Neural crest cell (in vitro differentiated cells): Measurements from ENCODE around the gene PICK1. TPM values are rescaled to one million over a fixed set of nuclear protein-coding genes. Genes with fewer than 3 reads are reported as not detected.

Experiments
- DNase-seq: peaks from one replicate; pipeline ENCODE4 v3.0.0; 2021; ENCODE audit warnings: low read depth, mixed read lengths, low spot score
- H3K27ac Mint-ChIP-seq: one replicate; pipeline ENCODE4 v1.8.0; 2021; ENCODE audit warnings: mild to moderate bottlenecking, mixed read lengths; ENCODE audit not compliant: unreplicated experiment
- H3K27me3 Mint-ChIP-seq: 2 replicates; pipeline ENCODE4 v1.8.0; 2021; ENCODE audit warnings: low read depth, mild to moderate bottlenecking, mixed read lengths
- H3K36me3 Mint-ChIP-seq: 2 replicates; pipeline ENCODE4 v1.8.0; 2021; ENCODE audit warnings: low read depth, mild to moderate bottlenecking, mixed read lengths
- H3K4me1 Mint-ChIP-seq: 2 replicates; pipeline ENCODE4 v1.8.0; 2021; ENCODE audit warnings: mixed read lengths
- H3K4me3 Mint-ChIP-seq: one replicate; pipeline ENCODE4 v1.8.0; 2021; ENCODE audit warnings: mild to moderate bottlenecking, mixed read lengths
- H3K9me3 Mint-ChIP-seq: 2 replicates; pipeline ENCODE4 v1.8.0; 2021; ENCODE audit warnings: mixed read lengths
- CTCF ChIP-seq: fragments of 200-600 bp; sonication (generic); conservative IDR thresholded peaks from 2 replicates; pipeline ENCODE4 v1.5.0; 2021; ENCODE audit warnings: antibody characterized with exemption, mild to moderate bottlenecking
- total RNA-seq: library from RNA; stranded (reverse); gene quantifications from 2 replicates; pipeline ENCODE4 v1.2.1, GENCODE V29; 2021

The PICK1 gene
- total RNA-seq, 1 donor from 2014 or later: 24.0 TPM

DNA sequence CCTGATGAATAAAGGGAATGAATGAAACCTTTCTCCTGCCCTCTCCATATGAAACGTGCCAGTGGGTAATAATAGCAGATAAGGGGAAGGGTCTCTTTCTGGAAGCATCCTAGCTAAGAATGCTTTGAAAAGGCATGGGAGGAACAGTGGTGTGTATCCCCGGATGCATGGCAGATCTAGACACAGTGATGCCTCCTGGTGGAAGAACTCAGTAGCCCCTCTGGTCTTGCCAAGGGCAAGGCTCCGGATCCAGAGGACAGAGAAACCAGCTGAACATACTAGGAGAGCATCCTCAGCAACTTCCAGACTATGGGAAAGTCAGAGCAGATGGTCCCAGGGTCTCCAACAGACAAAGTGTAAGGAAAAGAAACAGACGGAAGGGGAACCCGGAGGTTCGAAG lies 46.9 kb downstream of the PICK1 start:
- H3K9me3 Mint-ChIP-seq: no peaks in the 10 kb centered on the region
- TF ChIP-seq CTCF: peak; percentile 40
- H3K36me3 Mint-ChIP-seq: no peaks in the 10 kb centered on the region
- peaks cover 14% of the 10 kb centered on the region for H3K4me1 Mint-ChIP-seq
- peaks cover 4% of the 10 kb centered on the region for H3K27me3 Mint-ChIP-seq
- DNase-seq: no peak
- no peak overlapping the region for H3K27ac Mint-ChIP-seq
- H3K4me3 Mint-ChIP-seq: no peak overlapping the region

- DNase-seq: no peak
- Mint-ChIP-seq H3K27ac (no peak overlapping the region), H3K36me3 (no peaks in the 10 kb centered on the region), H3K4me3 (no peak overlapping the region), H3K4me1 (peaks cover 8% of the 10 kb centered on the region), H3K27me3 (peaks cover 4% of the 10 kb centered on the region), H3K9me3 (no peaks in the 10 kb centered on the region)
- no peak for TF ChIP-seq CTCF
Observed at GRCh38 chr22:38106814-38107578, 49.8 kb downstream of the PICK1 start.

GRCh38 chr22:38107692-38108515 lies 50.7 kb downstream of the PICK1 start:
- H3K27me3 Mint-ChIP-seq: peaks cover 4% of the 10 kb centered on the region
- no peak for DNase-seq
- H3K4me1 Mint-ChIP-seq: peaks cover 11% of the 10 kb centered on the region
- no peak for TF ChIP-seq CTCF
- H3K36me3 Mint-ChIP-seq: no peaks in the 10 kb centered on the region
- no peak overlapping the region for H3K27ac Mint-ChIP-seq
- H3K4me3 Mint-ChIP-seq: peak overlapping the region; percentile 49
- no peaks in the 10 kb centered on the region for H3K9me3 Mint-ChIP-seq

- H3K4me3 Mint-ChIP-seq: peak overlapping the region; percentile 49
- H3K36me3 Mint-ChIP-seq: no peaks in the 10 kb centered on the region
- H3K27ac Mint-ChIP-seq: no peak overlapping the region
- no peaks in the 10 kb centered on the region for H3K9me3 Mint-ChIP-seq
- H3K27me3 Mint-ChIP-seq: peaks cover 4% of the 10 kb centered on the region
- no peak for TF ChIP-seq CTCF
- H3K4me1 Mint-ChIP-seq: peaks cover 16% of the 10 kb centered on the region
- DNase-seq: no peak
Observed at GRCh38 chr22:38108561-38109319, 51.5 kb downstream of the PICK1 start.

- Mint-ChIP-seq H3K4me3 (peak overlapping the region; percentile 65), H3K27me3 (peaks cover 6% of the 10 kb centered on the region), H3K4me1 (peaks cover 16% of the 10 kb centered on the region), H3K36me3 (no peaks in the 10 kb centered on the region), H3K9me3 (no peaks in the 10 kb centered on the region), H3K27ac (peak overlapping the region; percentile 24)
- peak; percentile 41 for DNase-seq
- no peak for TF ChIP-seq CTCF
Observed at GRCh38 chr22:38109371-38110001, 52.3 kb downstream of the PICK1 start.
